H9 (cell line): ENCODE measurements around the gene TSSK6. TPM values are rescaled to one million over a fixed set of nuclear protein-coding genes. Genes with fewer than 3 reads are reported as not detected.

Source experiments
- DNase-seq: peaks from one replicate; pipeline ENCODE4 v3.0.0-alpha.2; 2017
- H2AFZ ChIP-seq: one replicate; pipeline ENCODE4 v1.6.1; 2013; ENCODE audit warnings: mild to moderate bottlenecking, low read length, control low read depth, moderate library complexity
- H2AK5ac ChIP-seq: 2 replicates; pipeline ENCODE4 v1.6.1; 2013; ENCODE audit warnings: low read length, control low read depth, mixed read lengths; ENCODE audit not compliant: insufficient read length
- H2BK120ac ChIP-seq: one replicate; pipeline ENCODE4 v1.6.1; 2013; ENCODE audit warnings: low read depth, mild to moderate bottlenecking, low read length, control low read depth, inconsistent platforms; ENCODE audit not compliant: poor library complexity, severe bottlenecking
- H2BK12ac ChIP-seq: 2 replicates; pipeline ENCODE4 v1.6.1; 2013; ENCODE audit warnings: low read length, control low read depth, mixed read lengths, low read depth; ENCODE audit not compliant: insufficient read length
- H2BK15ac ChIP-seq: 2 replicates; pipeline ENCODE4 v1.6.1; 2013; ENCODE audit warnings: low read depth, low read length, control low read depth
- H2BK20ac ChIP-seq: one replicate; pipeline ENCODE4 v1.6.1; 2013; ENCODE audit warnings: low read depth, mild to moderate bottlenecking, low read length, control low read depth, inconsistent platforms; ENCODE audit not compliant: poor library complexity, severe bottlenecking
- H2BK5ac ChIP-seq: 2 replicates; pipeline ENCODE4 v1.6.1; 2013; ENCODE audit warnings: low read length, control low read depth, mixed read lengths; ENCODE audit not compliant: insufficient read length
- H3K14ac ChIP-seq: 2 replicates; pipeline ENCODE4 v1.6.1; 2013; ENCODE audit warnings: low read length, control low read depth; ENCODE audit not compliant: insufficient read depth
- H3K18ac ChIP-seq: 2 replicates; pipeline ENCODE4 v1.6.1; 2013; ENCODE audit warnings: low read depth, mild to moderate bottlenecking, mixed read lengths, low read length, control low read depth; ENCODE audit not compliant: insufficient read length
- H3K23ac ChIP-seq: 2 replicates; pipeline ENCODE4 v1.6.1; 2013; ENCODE audit warnings: low read length, control low read depth, mixed read lengths, low read depth; ENCODE audit not compliant: insufficient read length
- H3K23me2 ChIP-seq: 2 replicates; pipeline ENCODE4 v1.6.1; 2013; ENCODE audit warnings: low read depth, mild to moderate bottlenecking, mixed read lengths, low read length, control low read depth; ENCODE audit not compliant: insufficient read length, poor library complexity, severe bottlenecking
- H3K27ac ChIP-seq: 2 replicates; pipeline ENCODE4 v1.5.1; 2013; ENCODE audit warnings: low read length, control low read depth, mixed read lengths, low read depth; ENCODE audit not compliant: insufficient read length
- H3K27me3 ChIP-seq: 2 replicates; pipeline ENCODE4 v1.6.1; 2013; ENCODE audit warnings: low read length, control low read depth, inconsistent platforms; ENCODE audit not compliant: insufficient read depth
- H3K4ac ChIP-seq: 2 replicates; pipeline ENCODE4 v1.6.1; 2013; ENCODE audit warnings: low read depth, mild to moderate bottlenecking, control low read depth, inconsistent platforms, low read length, moderate library complexity
- H3K4me1 ChIP-seq: 2 replicates; pipeline ENCODE4 v1.6.1; 2013; ENCODE audit warnings: low read length, control low read depth, inconsistent platforms; ENCODE audit not compliant: insufficient read depth
- H3K4me2 ChIP-seq: 2 replicates; pipeline ENCODE4 v1.6.1; 2013; ENCODE audit warnings: low read length, control low read depth, mixed read lengths; ENCODE audit not compliant: insufficient read length, insufficient read depth
- H3K56ac ChIP-seq: 2 replicates; pipeline ENCODE4 v1.6.1; 2013; ENCODE audit warnings: low read depth, mild to moderate bottlenecking, mixed read lengths, low read length, control low read depth; ENCODE audit not compliant: insufficient read length
- H3K79me1 ChIP-seq: 2 replicates; pipeline ENCODE4 v1.6.1; 2013; ENCODE audit warnings: low read depth, mild to moderate bottlenecking, moderate library complexity, low read length, control low read depth, inconsistent platforms; ENCODE audit not compliant: insufficient read depth, poor library complexity, severe bottlenecking
- H3K79me2 ChIP-seq: 2 replicates; pipeline ENCODE4 v1.6.1; 2013; ENCODE audit warnings: low read length, control low read depth, inconsistent platforms; ENCODE audit not compliant: insufficient read depth
- H3K9ac ChIP-seq: 2 replicates; pipeline ENCODE4 v1.6.1; 2013; ENCODE audit warnings: low read length, control low read depth, mixed read lengths; ENCODE audit not compliant: insufficient read length; ENCODE audit errors: extremely low read depth
- H3K9me3 ChIP-seq: one replicate; pipeline ENCODE4 v1.6.1; 2013; ENCODE audit warnings: low read depth, low read length, inconsistent platforms; ENCODE audit not compliant: control insufficient read depth
- H3T11ph ChIP-seq: one replicate; pipeline ENCODE4 v1.6.1; 2013; ENCODE audit warnings: mild to moderate bottlenecking, low read length, control low read depth, inconsistent platforms
- H4K20me1 ChIP-seq: one replicate; pipeline ENCODE4 v1.6.1; 2013; ENCODE audit not compliant: control insufficient read depth, insufficient read length, insufficient read depth
- H4K5ac ChIP-seq: 2 replicates; pipeline ENCODE4 v1.6.1; 2013; ENCODE audit warnings: low read depth, mild to moderate bottlenecking, mixed read lengths, low read length, control low read depth; ENCODE audit not compliant: insufficient read length
- H4K8ac ChIP-seq: replicated peaks from 2 replicates; pipeline ENCODE4 v1.6.1; 2013; ENCODE audit warnings: low read length, control low read depth, mixed read lengths, low read depth; ENCODE audit not compliant: insufficient read length
- H4K91ac ChIP-seq: 2 replicates; pipeline ENCODE4 v1.6.1; 2013; ENCODE audit warnings: low read depth, mild to moderate bottlenecking, moderate library complexity, mixed read lengths, low read length, control low read depth; ENCODE audit not compliant: insufficient read length
- H3K27ac Mint-ChIP-seq, 3 experiments: 2 replicates in 2 of 3; 3 replicates in 1 of 3; pipeline ENCODE4 v1.8.0; 2020 to 2021; ENCODE audit warnings: mixed read lengths in 3 of 3, mild to moderate bottlenecking in 1 of 3, moderate library complexity in 1 of 3
- H3K27me3 Mint-ChIP-seq: 2 replicates; pipeline ENCODE4 v1.8.0; 2021; ENCODE audit warnings: low read depth, mild to moderate bottlenecking, moderate library complexity, mixed read lengths
- H3K36me3 Mint-ChIP-seq, 3 experiments: 2 replicates in 2 of 3; 3 replicates in 1 of 3; pipeline ENCODE4 v1.8.0; 2020 to 2021; ENCODE audit warnings: low read depth in 3 of 3, mixed read lengths in 3 of 3; ENCODE audit not compliant: insufficient read depth in 1 of 3
- H3K4me1 Mint-ChIP-seq, 2 experiments: 2 replicates each; pipeline ENCODE4 v1.8.0; 2020; ENCODE audit warnings: mixed read lengths in 2 of 2
- H3K4me3 Mint-ChIP-seq, 2 experiments: 2 replicates in 1 of 2; 3 replicates in 1 of 2; pipeline ENCODE4 v1.8.0; 2020 to 2021; ENCODE audit warnings: mild to moderate bottlenecking in 2 of 2, mixed read lengths in 2 of 2, moderate library complexity in 1 of 2
- H3K9me3 Mint-ChIP-seq, 2 experiments: 2 replicates in 1 of 2; 3 replicates in 1 of 2; pipeline ENCODE4 v1.8.0; 2020; ENCODE audit warnings: mild to moderate bottlenecking in 2 of 2, mixed read lengths in 2 of 2, moderate library complexity in 1 of 2
- CTCF ChIP-seq: fragments of 200-600 bp; sonication (generic); conservative IDR thresholded peaks from 3 replicates; pipeline ENCODE4 v1.8.0; 2021; ENCODE audit warnings: antibody characterized with exemption, mild to moderate bottlenecking
- WGBS: extraction: QIAGEN DNeasy Blood & Tissue Kit; methylation state at CpG from one replicate; pipeline ENCODE4 v1.1.7; 2013; ENCODE audit warnings: missing lambda C conversion rate, low lambda C conversion rate, mixed read lengths; ENCODE audit not compliant: insufficient read length; ENCODE audit errors: extremely low coverage; 5-methylcytosine and 5-hydroxymethylcytosine counted together
- total RNA-seq: library from RNA; stranded (reverse); gene quantifications from 2 replicates; pipeline ENCODE4 v1.2.1, GENCODE V29; 2021

Gene TSSK6
- total RNA-seq, 1 experiment from 2014 or later = 2.6 TPM

GRCh38 chr19:19537075-19538048 is 22.0 kb upstream of the TSSK6 start:
- H2BK12ac ChIP-seq = no peak overlapping the region
- no peak overlapping the region for H2BK15ac ChIP-seq
- no peak overlapping the region for H3K27ac Mint-ChIP-seq
- peak overlapping the region; percentile 61 to 79 for H3K4me3 Mint-ChIP-seq
- H3K36me3 Mint-ChIP-seq = peaks cover 0 to 6% (median under 1%) of the 10 kb centered on the region in 3 experiments; a peak in 3 of 7 replicates
- H4K20me1 ChIP-seq = no peaks in the 10 kb centered on the region
- peak; percentile 58 for DNase-seq
- peaks cover 36% of the 10 kb centered on the region for H3K27me3 Mint-ChIP-seq
- no peak overlapping the region for H3K14ac ChIP-seq
- no peak overlapping the region for H3K23ac ChIP-seq
- no peaks in the 10 kb centered on the region for H3K4me1 ChIP-seq
- no peak overlapping the region for H2BK120ac ChIP-seq
- no peak overlapping the region for H4K8ac ChIP-seq
- H3K9me3 ChIP-seq = no peaks in the 10 kb centered on the region
- H3K56ac ChIP-seq = no peak overlapping the region
- no peak overlapping the region for H2BK5ac ChIP-seq
- H3K4me1 Mint-ChIP-seq = peaks cover 9 to 15% of the 10 kb centered on the region in 2 experiments
- no peaks in the 10 kb centered on the region for H3K79me1 ChIP-seq
- H2AFZ ChIP-seq = no peak overlapping the region
- peaks cover 2% of the 10 kb centered on the region; the same call in 1 of the 2 replicates for H3K27me3 ChIP-seq
- H3K27ac ChIP-seq = no peak overlapping the region
- TF ChIP-seq CTCF = no peak
- H3T11ph ChIP-seq = no peak overlapping the region
- no peak overlapping the region for H3K9ac ChIP-seq
- no peak overlapping the region for H2BK20ac ChIP-seq
- no peaks in the 10 kb centered on the region for H3K79me2 ChIP-seq
- H3K18ac ChIP-seq = no peak overlapping the region
- H3K23me2 ChIP-seq = peaks cover 14% of the 10 kb centered on the region
- H3K4me2 ChIP-seq = peak overlapping the region; percentile 59
- no peak overlapping the region for H3K4ac ChIP-seq
- H3K9me3 Mint-ChIP-seq = no peaks in the 10 kb centered on the region; a peak in 1 of 5 replicates
- no CpG with 5 or more reads among the region's 59 CpGs for WGBS
- H2AK5ac ChIP-seq = no peak overlapping the region
- H4K5ac ChIP-seq = no peak overlapping the region
- H4K91ac ChIP-seq = no peak overlapping the region
